Memory B cell (primary cell): Measurements from ENCODE around the gene RAB3B.

Experiments
- ATAC-seq: fragments of 150-1000 bp; cut with Tn5 transposase; 2 replicates; pipeline ENCODE4 v1.10.0; 2021; ENCODE audit warnings: low read depth, mild to moderate bottlenecking, moderate library complexity
- DNase-seq, 2 donors: peaks; one replicate each; pipeline ENCODE4 v3.0.0; 2022; ENCODE audit warnings: low spot score in 2 of 2
- H3K27ac Mint-ChIP-seq: one replicate; pipeline ENCODE4 v1.8.0; 2022; ENCODE audit warnings: mild to moderate bottlenecking, moderate library complexity, mixed read lengths
- H3K27me3 Mint-ChIP-seq: one replicate; pipeline ENCODE4 v1.8.0; 2022; ENCODE audit warnings: mixed read lengths
- H3K36me3 Mint-ChIP-seq: one replicate; pipeline ENCODE4 v1.8.0; 2022; ENCODE audit warnings: mild to moderate bottlenecking, mixed read lengths
- H3K4me1 Mint-ChIP-seq: one replicate; pipeline ENCODE4 v1.8.0; 2022; ENCODE audit warnings: mixed read lengths
- H3K4me3 Mint-ChIP-seq: one replicate; pipeline ENCODE4 v1.8.0; 2022; ENCODE audit warnings: mild to moderate bottlenecking, moderate library complexity, mixed read lengths
- H3K9me3 Mint-ChIP-seq: one replicate; pipeline ENCODE4 v1.8.0; 2022; ENCODE audit warnings: mixed read lengths

RAB3B gene

DNA sequence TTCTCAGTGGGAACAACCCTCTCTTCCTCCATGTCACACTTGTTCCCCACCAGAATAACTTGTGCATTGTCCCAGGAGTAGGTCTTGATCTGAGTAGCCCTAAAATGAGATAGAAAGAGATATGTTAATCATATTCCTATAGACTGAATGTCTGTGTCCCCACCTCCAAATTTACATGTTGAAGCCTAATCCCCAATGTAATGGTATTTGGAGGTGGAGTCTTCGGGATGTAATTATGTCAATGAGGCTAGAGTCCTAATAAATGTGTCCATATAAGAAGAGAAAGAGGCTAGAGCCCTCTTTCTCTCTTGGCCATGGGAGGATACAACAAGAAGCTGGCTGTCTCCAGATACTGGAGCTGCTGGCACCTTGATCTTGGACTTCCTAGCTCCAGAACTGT lies 57.2 kb downstream of the RAB3B start:
- Mint-ChIP-seq H3K4me1 (no peaks in the 10 kb centered on the region), H3K4me3 (no peak overlapping the region), H3K27ac (no peak overlapping the region), H3K9me3 (no peaks in the 10 kb centered on the region), H3K27me3 (peaks cover 9% of the 10 kb centered on the region), H3K36me3 (no peaks in the 10 kb centered on the region)
- ATAC-seq (no peak), DNase-seq (no peak)

DNA sequence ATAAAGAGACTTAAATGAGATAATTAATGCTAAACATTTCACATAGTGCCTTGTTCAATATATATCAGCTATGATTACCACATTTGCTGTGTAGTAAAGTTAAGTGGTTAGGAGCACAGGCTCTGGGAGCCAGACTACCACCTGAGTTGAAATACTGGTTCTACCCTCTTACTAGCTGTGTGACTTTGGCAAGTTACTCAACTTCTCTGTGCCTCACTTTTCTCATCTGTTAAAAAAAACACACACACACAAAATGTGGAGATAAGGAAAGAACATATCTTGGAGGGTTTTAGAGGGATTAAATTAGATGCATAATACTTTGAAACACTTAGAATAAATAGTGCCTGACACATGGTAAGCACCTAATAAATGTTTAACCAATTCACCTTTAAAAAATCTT lies 60.2 kb downstream of the RAB3B start:
- H3K27me3 Mint-ChIP-seq = peaks cover 9% of the 10 kb centered on the region
- H3K4me1 Mint-ChIP-seq = no peaks in the 10 kb centered on the region
- no peak overlapping the region for H3K27ac Mint-ChIP-seq
- H3K9me3 Mint-ChIP-seq = no peaks in the 10 kb centered on the region
- DNase-seq (no peak), ATAC-seq (no peak)
- H3K36me3 Mint-ChIP-seq = no peaks in the 10 kb centered on the region
- H3K4me3 Mint-ChIP-seq = no peak overlapping the region

DNA sequence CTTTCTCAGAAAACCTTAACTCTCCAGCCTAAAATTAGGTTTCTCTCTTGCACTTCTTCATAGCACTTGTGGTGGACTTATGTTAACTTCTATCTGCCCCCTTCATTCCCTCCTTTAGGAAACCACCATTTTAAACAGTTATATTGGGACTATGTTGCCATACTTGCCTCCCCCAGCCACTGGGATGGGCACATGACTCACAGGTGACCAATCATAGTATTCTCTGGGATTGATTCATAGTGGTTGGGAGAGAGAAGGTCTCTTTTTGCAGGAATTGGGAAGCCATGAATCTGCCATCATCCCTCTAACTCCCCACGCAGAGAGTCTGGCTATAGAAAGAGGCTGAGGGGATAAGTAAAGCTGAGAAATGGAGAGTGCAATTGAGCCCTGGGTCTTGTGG lies 61.6 kb downstream of the RAB3B start:
- Mint-ChIP-seq H3K4me3 (no peak overlapping the region), H3K27me3 (peaks cover 6% of the 10 kb centered on the region), H3K9me3 (no peaks in the 10 kb centered on the region), H3K36me3 (no peaks in the 10 kb centered on the region), H3K27ac (no peak overlapping the region), H3K4me1 (no peaks in the 10 kb centered on the region)
- no peak for DNase-seq
- no peak for ATAC-seq

GRCh38 chr1:51927029-51927428 lies 63.5 kb downstream of the RAB3B start:
- ATAC-seq (no peak), DNase-seq (no peak)
- peaks cover 11% of the 10 kb centered on the region for H3K27me3 Mint-ChIP-seq

DNA sequence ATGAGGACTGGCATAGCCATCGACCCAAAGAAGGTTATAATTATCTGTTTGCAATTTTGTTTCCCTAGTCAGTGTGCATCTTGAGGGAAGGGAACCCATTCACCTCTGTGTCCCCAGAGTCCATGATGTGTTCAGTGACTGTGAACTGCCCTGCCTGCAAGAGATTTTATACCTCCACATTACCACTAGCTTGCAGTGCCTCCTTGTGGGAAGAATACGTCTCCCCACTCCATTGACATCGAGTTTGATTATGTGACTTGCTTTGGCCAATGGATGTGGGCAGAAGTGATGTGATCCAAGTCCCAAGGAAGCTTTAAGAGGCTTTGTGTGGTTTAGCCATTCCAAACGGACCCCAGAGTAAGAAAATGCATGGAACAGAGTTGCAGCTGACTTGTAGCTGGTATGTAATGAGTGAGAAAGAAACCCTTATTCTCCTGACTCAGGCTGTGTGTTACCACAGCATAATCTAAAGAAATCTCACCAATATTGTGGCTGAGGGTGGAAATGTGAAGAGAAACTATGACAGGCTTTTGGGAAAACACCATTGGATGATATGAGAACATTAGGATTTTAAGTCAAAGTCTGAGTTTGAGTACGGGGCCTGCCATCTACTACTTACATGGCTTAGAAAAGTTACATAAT lies 64.2 kb downstream of the RAB3B start:
- Mint-ChIP-seq H3K4me1 (no peaks in the 10 kb centered on the region), H3K4me3 (no peak overlapping the region), H3K27me3 (peaks cover 17% of the 10 kb centered on the region), H3K9me3 (no peaks in the 10 kb centered on the region), H3K36me3 (no peaks in the 10 kb centered on the region), H3K27ac (no peak overlapping the region)
- no peak for ATAC-seq
- no peak for DNase-seq

More at GRCh38 chr1:51927029-51927428, 63.5 kb downstream of the RAB3B start:
- no peak overlapping the region for H3K4me3 Mint-ChIP-seq
- H3K27ac Mint-ChIP-seq = no peak overlapping the region
- no peaks in the 10 kb centered on the region for H3K4me1 Mint-ChIP-seq
- H3K36me3 Mint-ChIP-seq = no peaks in the 10 kb centered on the region
- no peaks in the 10 kb centered on the region for H3K9me3 Mint-ChIP-seq

DNA sequence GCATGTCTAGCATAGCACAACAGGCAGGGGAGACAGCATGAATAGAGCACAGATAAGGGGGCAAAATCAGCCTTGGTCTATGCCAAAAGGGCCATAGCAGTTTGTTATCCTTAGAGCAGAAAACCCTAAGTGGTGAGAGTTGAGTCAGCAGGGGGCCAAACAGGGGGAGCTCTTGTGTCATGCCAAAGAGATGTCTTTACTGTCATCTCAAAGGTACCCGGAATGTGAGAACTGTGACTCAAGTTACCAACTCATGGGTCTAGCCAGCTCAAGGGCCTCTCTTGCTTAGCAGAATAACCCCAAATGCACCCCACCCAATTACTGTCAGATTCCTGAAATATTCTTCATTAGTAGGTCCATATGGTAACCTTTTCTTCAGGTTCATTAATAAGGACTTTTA lies 66.0 kb downstream of the RAB3B start:
- H3K27ac Mint-ChIP-seq = no peak overlapping the region
- no peak for DNase-seq
- ATAC-seq = no peak
- H3K4me1 Mint-ChIP-seq = no peaks in the 10 kb centered on the region
- no peaks in the 10 kb centered on the region for H3K9me3 Mint-ChIP-seq
- peaks cover 21% of the 10 kb centered on the region for H3K27me3 Mint-ChIP-seq
- no peaks in the 10 kb centered on the region for H3K36me3 Mint-ChIP-seq
- no peak overlapping the region for H3K4me3 Mint-ChIP-seq

DNA sequence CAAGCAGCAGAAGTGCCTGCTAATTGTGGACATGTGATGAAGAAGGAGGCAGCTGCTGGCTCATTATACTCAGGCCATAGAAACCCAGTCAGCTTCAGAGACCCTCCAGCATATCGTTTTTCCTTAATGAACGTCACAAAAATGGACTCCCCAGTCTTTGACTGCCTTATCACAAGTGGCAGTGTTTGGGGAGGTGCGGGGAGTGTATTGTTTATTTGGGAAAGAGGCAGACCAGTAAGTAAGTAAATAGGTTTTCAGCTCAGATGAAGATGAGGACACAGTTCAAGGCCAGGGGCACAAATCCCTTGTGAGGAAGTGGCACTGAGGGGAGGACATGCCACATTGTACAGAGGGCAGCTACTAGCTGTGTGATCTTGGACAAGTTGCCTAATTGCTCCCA lies 68.5 kb downstream of the RAB3B start:
- DNase-seq = no peak
- H3K4me3 Mint-ChIP-seq = no peak overlapping the region
- no peaks in the 10 kb centered on the region for H3K36me3 Mint-ChIP-seq
- H3K9me3 Mint-ChIP-seq = no peaks in the 10 kb centered on the region
- H3K27ac Mint-ChIP-seq = no peak overlapping the region
- no peaks in the 10 kb centered on the region for H3K4me1 Mint-ChIP-seq
- no peak for ATAC-seq
- H3K27me3 Mint-ChIP-seq = peaks cover 23% of the 10 kb centered on the region

DNA sequence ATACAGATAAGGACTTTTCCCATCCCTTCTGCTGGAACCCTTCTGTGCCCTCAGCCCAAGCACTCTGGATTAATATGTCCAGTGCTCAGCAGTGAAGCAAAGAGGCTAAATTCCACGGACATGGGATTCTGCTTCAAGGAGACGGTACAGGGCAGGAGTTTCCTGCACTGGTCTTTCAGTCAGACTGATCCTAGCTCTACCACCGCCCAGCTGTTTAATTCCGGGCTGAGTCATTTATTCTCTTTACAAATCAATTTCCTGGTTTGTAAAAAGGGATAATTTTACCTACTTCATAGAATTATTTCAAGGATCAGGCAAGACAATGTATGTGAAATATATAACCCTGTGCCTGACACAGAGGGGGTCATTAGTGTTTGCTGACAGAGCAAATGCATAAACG lies 70.4 kb downstream of the RAB3B start:
- Mint-ChIP-seq H3K4me3 (no peak overlapping the region), H3K36me3 (no peaks in the 10 kb centered on the region), H3K27me3 (peaks cover 22% of the 10 kb centered on the region), H3K9me3 (no peaks in the 10 kb centered on the region), H3K4me1 (no peaks in the 10 kb centered on the region), H3K27ac (no peak overlapping the region)
- ATAC-seq (no peak), DNase-seq (no peak)

DNA sequence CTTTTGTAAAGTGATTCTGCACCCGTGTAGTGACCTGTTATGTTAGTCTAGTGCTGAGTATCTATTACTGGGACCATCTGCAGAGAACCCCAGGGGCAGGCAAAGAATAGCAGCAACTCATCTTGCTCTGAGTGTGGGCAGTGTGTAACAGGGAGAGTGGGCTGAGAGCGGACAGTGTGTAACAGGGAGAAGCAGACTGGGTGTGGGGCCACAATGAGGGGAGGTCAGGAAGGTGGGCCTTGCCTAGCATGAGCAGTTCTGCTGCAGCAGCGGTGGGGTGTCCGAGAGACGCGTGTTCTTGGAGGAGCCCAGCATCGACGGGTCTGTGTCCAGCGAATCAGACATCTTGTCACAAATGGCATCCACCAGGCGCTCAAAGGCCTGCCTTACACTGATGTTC lies 70.8 kb downstream of the RAB3B start:
- H3K36me3 Mint-ChIP-seq = no peaks in the 10 kb centered on the region
- DNase-seq (no peak), ATAC-seq (no peak)
- H3K9me3 Mint-ChIP-seq = no peaks in the 10 kb centered on the region
- no peaks in the 10 kb centered on the region for H3K4me1 Mint-ChIP-seq
- H3K4me3 Mint-ChIP-seq = no peak overlapping the region
- H3K27me3 Mint-ChIP-seq = peaks cover 22% of the 10 kb centered on the region
- H3K27ac Mint-ChIP-seq = no peak overlapping the region

DNA sequence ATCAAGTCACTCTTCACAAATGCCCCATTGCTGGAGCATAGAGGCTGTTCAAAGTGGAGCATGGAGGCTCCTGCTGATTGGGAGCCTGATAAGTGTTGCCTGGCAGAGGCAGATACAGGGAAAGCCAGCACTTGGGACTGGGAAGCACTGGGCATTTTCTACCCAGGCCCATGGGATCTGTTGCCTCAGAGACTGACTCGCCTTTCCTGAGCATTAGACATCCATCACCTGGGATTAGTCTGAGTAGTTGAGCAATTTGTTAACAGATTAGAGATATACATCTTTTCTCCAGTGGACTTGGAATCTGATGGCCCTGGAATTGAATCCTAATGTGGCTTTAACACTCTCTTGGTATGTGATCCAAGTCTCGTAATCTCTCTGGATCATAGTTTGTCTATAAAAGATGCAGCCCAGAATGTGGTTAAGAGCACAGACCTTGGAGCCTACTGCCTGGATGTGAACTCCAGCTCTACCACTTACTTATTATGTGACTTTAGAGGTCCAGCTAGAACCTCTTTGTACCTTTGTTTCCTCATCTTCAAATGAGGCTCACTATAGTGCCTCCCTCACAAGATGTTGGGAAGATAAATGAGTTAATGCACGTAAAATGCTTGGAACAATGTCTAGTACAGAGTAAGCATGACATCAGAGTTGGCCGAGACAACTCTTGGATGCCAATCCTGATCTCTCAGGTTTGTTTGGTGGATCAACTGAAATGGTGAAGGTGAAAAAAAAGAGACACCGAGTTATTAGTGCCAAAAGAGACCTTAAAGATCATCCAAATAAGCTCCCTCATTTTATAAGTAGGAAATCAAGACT lies 73.7 kb downstream of the RAB3B start:
- no peak overlapping the region for H3K4me3 Mint-ChIP-seq
- no peak for DNase-seq
- H3K36me3 Mint-ChIP-seq = no peaks in the 10 kb centered on the region
- no peaks in the 10 kb centered on the region for H3K4me1 Mint-ChIP-seq
- peaks cover 17% of the 10 kb centered on the region for H3K27me3 Mint-ChIP-seq
- no peaks in the 10 kb centered on the region for H3K9me3 Mint-ChIP-seq
- ATAC-seq = no peak
- H3K27ac Mint-ChIP-seq = no peak overlapping the region

DNA sequence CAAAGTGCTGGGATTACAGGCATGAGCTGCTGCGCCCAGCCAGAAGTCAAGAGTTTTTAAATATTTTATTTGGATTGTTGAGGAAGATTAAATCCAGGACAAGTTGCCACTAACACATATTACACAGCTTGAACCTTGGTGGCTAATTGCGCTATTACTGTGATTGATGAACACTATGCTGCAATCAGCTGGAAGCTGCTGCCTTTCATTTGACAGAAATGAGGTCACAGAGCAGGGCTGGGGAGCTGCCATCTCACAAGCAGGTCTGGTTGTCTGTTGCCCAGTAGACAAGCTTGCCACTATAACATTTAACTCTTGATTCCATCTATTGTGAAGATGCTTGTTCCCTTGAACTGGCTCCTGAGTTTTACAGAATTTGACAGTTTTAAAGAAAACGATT lies 74.5 kb downstream of the RAB3B start:
- Mint-ChIP-seq H3K27ac (no peak overlapping the region), H3K4me3 (no peak overlapping the region), H3K36me3 (no peaks in the 10 kb centered on the region), H3K4me1 (no peaks in the 10 kb centered on the region), H3K9me3 (no peaks in the 10 kb centered on the region), H3K27me3 (peaks cover 11% of the 10 kb centered on the region)
- ATAC-seq = no peak
- no peak for DNase-seq

- DNase-seq = no peak
- no peak overlapping the region for H3K27ac Mint-ChIP-seq
These were observed 77.6 kb downstream of the RAB3B start for GRCh38 chr1:51912881-51913280.

DNA sequence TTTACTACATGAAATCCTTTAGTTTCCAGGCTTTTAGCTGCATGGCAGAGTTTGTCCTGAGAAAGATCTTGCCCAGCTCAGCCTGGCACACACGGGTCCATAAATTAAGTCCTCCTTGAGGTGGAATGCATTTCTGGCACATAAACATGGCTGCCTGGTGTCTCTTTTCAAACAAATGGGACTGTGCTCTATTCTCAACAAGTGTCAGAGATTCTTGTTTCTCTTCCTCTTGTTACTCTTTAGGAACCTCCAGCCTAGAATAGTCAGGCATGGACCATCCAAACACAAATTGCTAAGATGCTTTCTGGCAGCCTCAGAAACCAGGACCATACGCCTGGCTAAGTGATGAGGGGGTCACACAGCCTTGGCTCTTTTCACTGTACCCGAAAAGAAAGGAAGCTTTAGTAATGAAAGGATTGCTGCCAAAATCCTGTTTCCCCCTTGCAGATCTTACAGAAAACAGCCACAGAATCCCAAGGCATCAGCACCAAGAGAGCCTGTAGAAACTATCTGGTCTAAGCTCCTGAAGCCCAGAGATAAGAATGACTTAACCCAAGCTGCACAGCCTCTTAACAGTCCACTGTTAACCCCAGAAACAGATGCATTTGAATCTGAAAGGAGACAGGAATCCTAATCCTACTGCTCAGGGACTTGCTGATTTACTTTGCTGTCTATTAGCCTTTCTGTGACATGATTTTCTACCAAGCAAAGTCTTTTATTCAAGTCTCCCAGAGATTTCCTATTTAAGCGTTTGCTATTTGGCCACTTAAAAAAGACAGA lies 80.1 kb downstream of the RAB3B start:
- no peak for DNase-seq
- Mint-ChIP-seq H3K27me3 (peaks cover 6% of the 10 kb centered on the region), H3K4me3 (no peak overlapping the region), H3K9me3 (peaks cover 2% of the 10 kb centered on the region), H3K27ac (no peak overlapping the region), H3K36me3 (peaks cover 2% of the 10 kb centered on the region), H3K4me1 (peaks cover 8% of the 10 kb centered on the region)
- no peak for ATAC-seq

More at GRCh38 chr1:51912881-51913280, 77.6 kb downstream of the RAB3B start:
- H3K4me3 Mint-ChIP-seq = no peak overlapping the region
- no peak for ATAC-seq
- no peaks in the 10 kb centered on the region for H3K36me3 Mint-ChIP-seq
- peaks cover 2% of the 10 kb centered on the region for H3K4me1 Mint-ChIP-seq
- H3K9me3 Mint-ChIP-seq = no peaks in the 10 kb centered on the region
- peaks cover 7% of the 10 kb centered on the region for H3K27me3 Mint-ChIP-seq

GRCh38 chr1:51908499-51908898 lies 82.0 kb downstream of the RAB3B start:
- Mint-ChIP-seq H3K27me3 (peaks cover 7% of the 10 kb centered on the region), H3K27ac (no peak overlapping the region), H3K4me1 (peaks cover 8% of the 10 kb centered on the region), H3K9me3 (peaks cover 2% of the 10 kb centered on the region), H3K4me3 (no peak overlapping the region), H3K36me3 (peaks cover 2% of the 10 kb centered on the region)
- ATAC-seq (peak; percentile 26), DNase-seq (no peak)
